ENCODE measurements around the gene KCNQ1.
A peak's percentile ranks its signal among the peaks of the same experiment; 100 is the strongest.

Gene KCNQ1

DNA sequence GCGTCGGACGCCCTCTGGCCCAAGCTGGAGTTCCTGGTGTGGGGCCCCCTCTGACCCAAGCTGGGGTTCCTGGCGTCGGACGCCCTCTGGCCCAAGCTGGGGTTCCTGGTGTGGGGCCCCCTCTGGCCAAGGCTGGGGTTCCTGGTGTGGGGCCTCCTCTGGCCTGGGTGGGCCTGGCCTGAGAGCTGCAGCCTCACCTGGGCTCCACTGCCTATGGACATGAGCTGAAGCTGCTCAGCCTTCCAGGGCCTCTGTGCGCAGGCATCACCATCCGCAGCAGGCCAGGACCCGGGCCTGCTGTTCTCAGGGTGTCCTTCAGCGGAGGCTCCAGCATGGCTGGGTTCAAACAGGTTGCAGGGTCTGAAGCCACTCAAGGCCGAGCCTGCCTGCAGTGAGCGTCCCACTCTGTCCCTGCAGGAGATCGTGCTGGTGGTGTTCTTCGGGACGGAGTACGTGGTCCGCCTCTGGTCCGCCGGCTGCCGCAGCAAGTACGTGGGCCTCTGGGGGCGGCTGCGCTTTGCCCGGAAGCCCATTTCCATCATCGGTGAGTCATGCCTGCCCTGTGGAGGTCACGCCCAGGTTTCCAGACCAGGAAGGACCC, 125.5 kb downstream of the KCNQ1 start:
- no peak for DNase-seq

- DNase-seq = no peak
These were observed 126.2 kb downstream of the KCNQ1 start for GRCh38 chr11:2570841-2571597.

- DNase-seq = no peak
These were observed 126.9 kb downstream of the KCNQ1 start for GRCh38 chr11:2571598-2572281.

GRCh38 chr11:2572491-2573239, 127.9 kb downstream of the KCNQ1 start:
- DNase-seq = no peak

DNA sequence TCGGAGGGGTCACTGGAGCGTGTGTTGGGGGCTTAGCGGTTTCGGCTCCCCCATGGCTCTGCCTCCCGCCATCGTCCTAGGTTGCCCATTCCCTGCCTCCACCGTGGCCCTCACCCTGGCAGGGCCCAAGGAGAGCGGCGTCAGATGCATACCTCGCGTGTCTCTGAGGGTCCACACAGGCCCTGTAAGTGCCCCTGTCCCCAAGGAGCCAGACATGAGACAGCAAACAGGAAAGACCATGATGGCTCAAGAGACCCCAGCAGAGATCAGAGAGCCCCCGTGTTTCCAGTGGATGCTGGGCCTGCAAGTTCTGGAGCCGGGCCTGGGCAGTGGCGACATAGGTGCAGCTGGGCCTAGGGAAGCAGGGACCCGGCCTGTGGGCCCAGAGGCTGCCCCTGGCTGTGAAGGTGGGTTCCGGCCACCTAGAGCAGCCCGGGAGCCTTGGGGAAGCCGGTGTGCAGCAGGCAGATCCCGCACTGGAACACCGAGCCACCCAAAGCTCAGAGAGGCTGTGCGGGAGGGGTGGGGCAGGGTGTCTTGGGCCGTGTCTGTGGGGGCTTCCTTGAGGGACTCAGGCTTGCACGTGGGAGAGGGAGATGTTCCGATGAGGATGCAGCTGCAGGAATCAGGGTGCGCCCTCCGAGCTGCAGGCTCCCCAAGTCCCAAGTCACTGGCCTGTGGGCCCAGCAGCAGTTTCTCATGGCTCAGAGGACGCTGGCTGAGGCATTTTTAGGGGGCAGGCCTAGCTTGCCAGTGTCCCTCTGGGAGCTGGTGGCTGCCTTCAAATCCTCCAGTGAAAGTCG, 128.6 kb downstream of the KCNQ1 start:
- no peak for DNase-seq

- no peak for DNase-seq
These were observed 129.3 kb downstream of the KCNQ1 start for GRCh38 chr11:2574043-2574552.

DNA sequence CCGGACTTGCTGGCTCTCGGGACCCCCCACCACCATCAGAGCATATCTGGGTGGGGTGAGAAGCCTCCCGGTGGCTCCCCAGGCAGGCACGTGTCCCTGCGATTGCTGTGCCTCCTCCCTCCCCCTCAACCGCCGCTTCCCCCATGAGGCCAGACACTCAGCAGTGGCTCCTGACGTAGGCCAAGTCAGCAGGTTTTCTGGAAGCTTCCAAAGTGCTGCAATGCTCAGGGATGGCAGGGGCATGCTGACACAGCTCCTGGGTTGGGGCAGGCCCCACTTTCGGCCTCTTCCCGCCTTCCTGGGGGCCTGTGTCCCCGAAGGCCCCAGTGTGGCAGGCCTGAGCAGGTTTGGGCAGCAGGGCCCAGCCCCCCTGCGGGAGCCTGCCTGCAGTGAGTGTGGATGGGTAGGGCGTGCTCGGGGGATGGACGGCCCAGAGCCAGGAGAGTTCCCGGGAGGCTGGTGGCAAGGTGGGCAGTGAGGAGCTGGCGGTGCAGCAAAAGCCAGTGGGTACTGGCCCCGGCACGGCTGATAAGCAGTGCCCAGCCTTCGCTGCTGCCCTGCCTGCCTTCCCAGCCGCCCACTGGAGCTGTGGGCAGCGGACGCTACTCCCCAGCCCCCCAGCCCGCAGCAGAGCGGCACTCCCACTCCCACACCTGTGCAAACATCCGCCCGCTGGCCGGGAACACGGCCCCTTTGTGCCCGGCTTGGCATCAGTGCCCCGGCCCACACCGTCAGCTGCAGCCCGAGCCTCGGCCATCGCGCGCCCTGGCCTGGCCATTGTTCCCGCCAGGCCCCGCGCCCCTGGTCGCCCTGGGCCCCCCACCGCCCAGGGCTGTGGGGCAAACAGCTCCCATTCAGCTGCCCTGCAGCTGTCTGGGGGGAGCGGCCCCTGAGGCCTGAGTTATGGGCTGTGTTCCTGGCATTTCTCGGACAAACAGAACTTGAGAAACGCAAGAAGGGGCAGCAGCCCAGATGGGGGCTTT, 130.0 kb downstream of the KCNQ1 start:
- peak in 6 of 14 donors; percentile 13 to 64 (median 20) for DNase-seq

DNA sequence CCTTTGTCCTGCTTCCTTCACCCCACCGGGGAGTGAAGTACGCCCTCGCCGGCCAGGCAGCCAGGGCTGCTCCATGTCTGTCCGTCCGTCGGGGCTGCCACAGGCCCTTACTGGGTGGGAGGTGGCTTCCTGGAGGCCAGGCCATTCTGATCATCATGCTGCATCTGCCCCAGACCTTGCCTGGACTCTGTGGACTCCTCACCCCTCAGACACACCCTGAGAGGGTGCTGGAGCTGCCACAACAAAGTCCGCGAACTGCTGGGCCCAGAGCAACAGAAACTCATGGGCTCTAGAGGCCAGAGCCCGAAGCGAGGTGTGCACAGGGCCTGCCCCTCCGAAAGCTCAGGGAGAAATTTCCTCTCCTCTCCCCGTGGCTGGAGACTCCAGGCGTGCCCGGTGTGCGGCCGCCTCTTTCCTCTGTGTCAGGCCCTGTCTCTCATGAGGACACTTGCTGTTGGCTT, 130.8 kb downstream of the KCNQ1 start:
- no peak for DNase-seq

DNA sequence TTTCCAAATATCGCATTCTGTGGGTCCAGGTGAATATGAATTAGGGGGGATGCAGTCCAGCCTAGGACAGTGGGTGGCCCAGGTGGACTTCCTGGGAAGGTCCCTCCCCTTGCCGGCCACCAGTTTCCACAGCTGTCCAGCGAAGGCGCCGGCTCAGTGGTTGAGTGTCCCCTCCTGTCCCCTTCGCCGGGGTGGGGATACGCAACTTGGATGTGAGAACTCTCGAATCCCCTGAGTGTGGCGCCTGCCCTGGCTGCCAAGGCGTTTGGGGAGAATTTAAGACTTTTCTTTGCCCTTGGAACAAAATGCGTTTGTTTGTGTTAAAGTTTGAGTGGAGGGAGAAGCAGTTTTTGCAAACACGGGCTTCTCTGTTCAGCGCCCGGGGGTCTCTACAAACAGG, 131.3 kb downstream of the KCNQ1 start:
- no peak for DNase-seq

DNA sequence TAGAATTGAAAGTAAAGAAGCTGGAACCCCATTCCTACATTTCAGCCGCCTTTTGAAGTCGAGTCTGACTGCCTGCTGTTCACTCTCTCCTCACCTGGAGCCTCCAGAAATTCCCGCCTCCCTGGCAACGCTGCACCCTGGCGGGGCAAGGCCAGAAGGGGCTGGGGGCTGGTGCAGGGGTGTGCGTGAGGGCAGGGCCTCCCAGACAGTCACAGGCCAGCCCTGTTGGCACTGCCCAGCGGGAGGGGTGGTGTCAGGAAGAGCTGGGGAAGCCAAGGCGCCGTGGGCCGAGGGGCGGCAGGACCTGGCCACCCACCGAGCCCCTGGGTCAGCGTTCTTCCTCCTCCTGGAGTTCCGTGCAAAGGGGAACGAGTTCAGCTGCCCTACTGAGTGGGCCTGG, 131.7 kb downstream of the KCNQ1 start:
- no peak for DNase-seq

DNA sequence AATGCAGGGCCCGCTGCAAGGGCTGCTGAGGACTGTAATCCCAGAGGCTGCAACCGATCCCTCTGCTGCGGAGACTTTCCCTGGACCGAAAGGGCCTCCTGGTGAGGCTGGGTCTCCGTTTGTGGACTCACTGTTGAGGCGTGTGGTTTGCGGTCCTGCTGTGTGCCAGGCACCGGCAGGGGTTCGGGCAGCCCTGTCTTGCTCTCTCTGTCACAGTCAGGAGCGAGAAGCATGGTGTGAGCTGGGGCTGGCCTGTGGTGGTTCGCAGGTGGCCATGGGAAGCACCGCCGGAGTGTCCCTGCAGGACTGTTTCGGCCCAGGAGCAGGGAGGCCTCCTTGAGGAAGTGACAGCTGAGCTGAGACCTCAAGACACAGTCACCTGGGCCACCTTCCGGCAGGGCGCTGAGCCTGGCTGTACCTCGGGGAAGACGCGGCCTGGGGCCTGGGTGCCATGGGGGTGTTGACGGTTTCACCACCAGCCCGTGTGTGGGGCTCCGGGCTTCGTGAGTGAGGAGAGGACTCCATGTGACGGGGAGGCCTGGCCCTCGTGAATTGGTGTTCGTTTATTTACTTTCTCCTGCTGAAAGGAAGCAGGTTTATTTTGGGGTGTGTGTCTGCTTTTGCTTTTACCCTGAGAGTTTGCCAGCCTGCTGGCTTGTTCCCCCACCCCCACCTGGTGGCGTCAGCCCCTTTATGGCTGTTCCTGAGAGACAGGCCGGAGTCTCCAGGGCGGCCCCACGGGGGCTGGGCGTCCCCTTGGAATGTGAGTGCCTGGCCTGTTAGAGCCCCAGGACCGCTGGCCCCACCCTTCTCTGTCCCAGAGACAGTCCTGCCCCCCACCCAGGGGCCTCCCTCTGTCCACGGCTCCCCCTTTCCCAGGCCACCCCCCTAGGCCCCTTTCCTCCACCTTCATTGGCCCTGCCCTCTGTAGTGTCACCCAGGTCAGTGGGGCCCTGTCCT, 132.5 kb downstream of the KCNQ1 start:
- DNase-seq = no peak

GRCh38 chr11:2577991-2578928, 133.5 kb downstream of the KCNQ1 start:
- DNase-seq = no peak

- DNase-seq = no peak
These were observed 134.1 kb downstream of the KCNQ1 start for GRCh38 chr11:2578929-2579270.

DNA sequence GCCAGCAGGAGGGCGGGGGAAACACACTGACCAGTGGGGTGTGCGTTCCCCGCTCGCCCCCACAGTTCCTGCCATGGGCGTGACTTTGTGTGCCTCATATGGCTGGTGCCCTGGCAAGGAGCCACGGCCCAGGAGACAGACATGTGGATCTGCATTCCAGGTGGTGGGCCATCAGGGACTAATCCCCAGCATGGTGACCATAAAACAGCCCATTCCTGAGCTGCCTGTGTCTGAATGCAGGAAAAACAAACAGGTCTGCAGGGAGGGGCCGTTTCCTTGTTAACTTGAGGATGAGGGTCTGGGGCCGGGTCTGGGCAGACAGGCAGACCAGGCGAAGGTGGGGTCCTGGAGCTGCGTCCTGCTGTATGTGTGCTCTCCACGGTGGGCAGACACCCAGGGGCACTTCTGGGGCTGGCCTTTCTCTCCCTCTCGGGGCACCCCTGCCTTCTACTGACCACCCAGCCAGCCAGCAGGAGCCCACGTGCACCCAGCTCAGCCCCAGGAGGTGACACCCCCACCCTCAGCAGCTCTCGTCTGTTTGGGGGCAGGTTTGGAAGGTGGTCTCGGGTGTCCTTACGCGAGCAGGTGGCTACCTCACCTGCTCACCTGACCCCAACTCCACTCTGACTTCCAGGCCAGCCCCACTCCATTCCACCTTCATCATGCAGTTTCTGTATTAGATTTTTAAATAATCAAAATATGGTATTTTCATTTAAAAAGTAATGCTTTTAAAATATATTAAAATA, 134.7 kb downstream of the KCNQ1 start:
- no peak for DNase-seq

DNA sequence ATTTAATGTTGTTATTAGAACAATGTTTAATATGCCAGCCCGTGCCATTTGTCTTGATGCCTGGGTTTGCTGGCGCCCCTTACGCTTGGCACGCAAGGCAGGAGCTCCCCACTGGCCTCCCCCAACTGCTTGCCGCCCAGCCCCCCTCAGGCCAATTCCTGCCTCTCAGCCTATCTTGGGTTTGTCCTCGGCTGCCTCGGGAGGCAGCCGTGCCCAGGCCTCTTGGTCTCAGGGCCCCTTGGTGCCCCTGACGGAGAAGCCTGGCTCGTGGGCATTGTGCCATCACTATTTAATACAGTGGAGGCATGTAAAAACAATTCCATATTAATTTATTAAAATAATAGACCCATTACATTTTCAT, 135.2 kb downstream of the KCNQ1 start:
- no peak for DNase-seq

- DNase-seq = no peak
These were observed 135.8 kb downstream of the KCNQ1 start for GRCh38 chr11:2580571-2581001.

DNA sequence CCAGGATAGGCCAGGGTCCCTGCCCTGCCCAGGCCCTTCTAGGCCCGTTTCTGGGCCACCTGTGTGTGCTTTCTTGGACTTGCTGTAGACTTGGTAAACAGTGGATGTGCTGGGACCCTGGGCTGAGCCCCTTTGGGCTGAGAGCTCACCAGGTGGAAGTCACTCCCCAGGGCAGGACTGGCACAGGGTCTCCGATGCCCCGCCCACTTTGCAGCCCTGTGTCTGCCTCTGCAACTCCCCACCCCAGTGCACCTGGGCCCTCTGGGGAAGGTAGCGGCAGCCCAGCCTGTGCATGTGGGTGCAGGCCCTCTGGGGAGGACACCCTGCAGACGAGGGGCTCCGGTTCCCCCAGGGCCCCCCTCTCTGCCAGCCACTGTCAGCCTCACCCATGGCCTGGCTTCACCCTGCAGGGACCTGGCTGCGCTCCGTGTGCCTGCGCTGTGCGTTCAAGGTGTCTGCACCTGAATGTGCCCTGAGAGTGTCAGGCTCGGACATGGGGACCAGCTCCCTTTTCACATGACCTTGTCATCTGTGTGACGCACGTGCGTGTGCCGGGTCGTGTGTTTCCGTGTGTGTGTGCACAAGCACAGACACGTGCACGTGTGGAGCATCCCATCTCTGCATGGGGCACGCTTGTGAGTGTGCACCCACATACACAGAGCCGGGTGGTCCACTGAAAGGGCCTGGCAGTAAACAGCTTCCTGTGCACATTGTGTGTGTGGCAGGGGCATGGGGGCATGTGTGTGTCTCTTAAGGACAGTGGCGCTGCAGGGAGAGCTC, 136.5 kb downstream of the KCNQ1 start:
- no peak for DNase-seq

All from C1 segment of cervical spinal cord (tissue), 14 donors.